HepG2 (cell line): Measurements from ENCODE around the gene KMT2E. TPM values are rescaled to one million over a fixed set of nuclear protein-coding genes. Genes with fewer than 3 reads are reported as not detected.

Source experiments
- CBFB ChIP-seq: sonication (generic); formaldehyde crosslinking; IDR thresholded peaks from 2 replicates; pipeline ENCODE4 v1.4.0; 2020; ENCODE audit warnings: missing genetic modification reagents
- CENPBD1 ChIP-seq: sonication (generic); formaldehyde crosslinking; IDR thresholded peaks from 2 replicates; pipeline ENCODE4 v1.8.0; 2022; ENCODE audit warnings: missing genetic modification reagents, low read depth, mild to moderate bottlenecking, borderline replicate concordance
- FOXP4 ChIP-seq: sonication (generic); formaldehyde crosslinking; IDR thresholded peaks from 2 replicates; pipeline ENCODE4 v1.4.0; 2020; ENCODE audit warnings: missing genetic modification reagents
- MED1 ChIP-seq: sonication (generic); formaldehyde crosslinking; IDR thresholded peaks from 2 replicates; pipeline ENCODE4 v1.4.0; 2020; ENCODE audit warnings: missing genetic modification reagents
- NFKB2 ChIP-seq: sonication (generic); formaldehyde crosslinking; IDR thresholded peaks from 2 replicates; pipeline ENCODE4 v1.4.0; 2020; ENCODE audit warnings: missing genetic modification reagents, borderline replicate concordance
- RBAK ChIP-seq: sonication (generic); formaldehyde crosslinking; IDR thresholded peaks from 2 replicates; pipeline ENCODE4 v1.5.1; 2020; ENCODE audit warnings: mild to moderate bottlenecking, missing genetic modification reagents
- SATB2 ChIP-seq: sonication (generic); formaldehyde crosslinking; IDR thresholded peaks from 2 replicates; pipeline ENCODE4 v1.5.0; 2020; ENCODE audit warnings: missing genetic modification reagents
- SNAI1 ChIP-seq: sonication (generic); formaldehyde crosslinking; IDR thresholded peaks from 2 replicates; pipeline ENCODE4 v1.5.0; 2020; ENCODE audit warnings: mild to moderate bottlenecking, missing genetic modification reagents, borderline replicate concordance
- SP140L ChIP-seq: sonication (generic); formaldehyde crosslinking; IDR thresholded peaks from 2 replicates; pipeline ENCODE4 v1.4.0; 2020; ENCODE audit warnings: missing genetic modification reagents, borderline replicate concordance
- U2AF2 ChIP-seq: fragments of 200-400 bp; formaldehyde crosslinking; IDR thresholded peaks from 2 replicates; pipeline ENCODE4 v1.6.1; 2017; ENCODE audit warnings: low read depth, mild to moderate bottlenecking, low read length
- ZBTB10 ChIP-seq: sonication (generic); formaldehyde crosslinking; IDR thresholded peaks from 2 replicates; pipeline ENCODE4 v1.4.0; 2020; ENCODE audit warnings: missing genetic modification reagents, borderline replicate concordance
- ZBTB4 ChIP-seq: sonication (generic); formaldehyde crosslinking; IDR thresholded peaks from 2 replicates; pipeline ENCODE4 v1.4.0; 2020; ENCODE audit warnings: missing genetic modification reagents, mild to moderate bottlenecking, borderline replicate concordance
- ZNF3 ChIP-seq: IDR thresholded peaks from 2 replicates; pipeline ENCODE4 v1.7.0; 2017; ENCODE audit warnings: inconsistent platforms
- ZNF614 ChIP-seq: IDR thresholded peaks from 2 replicates; pipeline ENCODE4 v1.6.1; 2018; ENCODE audit warnings: missing biosample characterization, missing genetic modification reagents, inconsistent platforms, borderline replicate concordance
- ZNF780A ChIP-seq: sonication (generic); formaldehyde crosslinking; IDR thresholded peaks from 2 replicates; pipeline ENCODE4 v1.8.0; 2022; ENCODE audit warnings: mild to moderate bottlenecking, missing genetic modification reagents, moderate library complexity
- ZSCAN20 ChIP-seq: sonication (generic); formaldehyde crosslinking; IDR thresholded peaks from 2 replicates; pipeline ENCODE4 v1.4.0; 2020; ENCODE audit warnings: missing genetic modification reagents, mild to moderate bottlenecking, borderline replicate concordance
- polyA plus RNA-seq, 8 experiments: library from polyadenylated mRNA; depleted of rRNA in 3 of 8; stranded (reverse) in 7 of 8; unstranded in 1 of 8; fragments of >200 nt; fragmentation: Illumina TruSeq in 4 of 8; extraction: Trizol in 4 of 8; gene quantifications; 2 replicates each; pipeline versions ENCODE4 v1.2.1 to v1.2.3, GENCODE V29; 2011 to 2016; ENCODE audit warnings: low read depth in 4 of 8, missing spikeins in 1 of 8, mixed read lengths in 1 of 8; ENCODE audit not compliant: insufficient read depth in 1 of 8
- total RNA-seq, 5 experiments: library from RNA; depleted of rRNA; stranded (reverse); fragments of >200 nt; fragmentation: Illumina TruSeq; extraction: Trizol; gene quantifications; 2 replicates each; pipeline ENCODE4 v1.2.3, GENCODE V29; 2016; ENCODE audit warnings: low read depth in 1 of 5

The KMT2E gene
- total and polyA plus RNA-seq, 2 of the 13 experiments (the other 11 are each of a cell fraction or from before 2014, with no cell fraction given) = 6.3 to 24.4 TPM

- TF ChIP-seq ZSCAN20 (CRISPR knock-in tag) (0 out of 2 replicates have a peak, but pooled peaks have one; percentile 33), U2AF2 (no peak), ZNF614 (CRISPR knock-in tag) (peak; percentile 15; the same call in 1 of the 2 replicates), FOXP4 (0 out of 2 replicates have a peak, but pooled peaks have one; percentile 18), CBFB (CRISPR knock-in tag) (0 out of 2 replicates have a peak, but pooled peaks have one; percentile 32), ZNF780A (no peak), SP140L (CRISPR knock-in tag) (no peak), CENPBD1 (CRISPR knock-in tag) (no peak), MED1 (peak; percentile 35; the same call in 1 of the 2 replicates), ZNF3 (CRISPR knock-in tag) (no peak), SATB2 (no peak), SNAI1 (CRISPR knock-in tag) (peak; percentile 33; the same call in 1 of the 2 replicates), NFKB2 (CRISPR knock-in tag) (0 out of 2 replicates have a peak, but pooled peaks have one; percentile 21), ZBTB4 (CRISPR knock-in tag) (no peak), RBAK (CRISPR knock-in tag) (no peak), ZBTB10 (CRISPR knock-in tag) (no peak)
Measured at GRCh38 chr7:105013816-105014692, at the start of gene KMT2E (continued).
